HK-2 (cell line): ENCODE measurements around the gene GOLGA6A.
A peak's percentile ranks its signal among the peaks of the same experiment; 100 is the strongest.
"Not testable (repeated sequence)": the region's sequence is repeated elsewhere in the genome, so short reads cannot be mapped to it uniquely, and the experiment has no call there.

Experiments used
- DNase-seq: peaks from one replicate; pipeline ENCODE4 v3.0.0-alpha.2; 2018; ENCODE audit not compliant: unreplicated experiment

The GOLGA6A gene

DNA sequence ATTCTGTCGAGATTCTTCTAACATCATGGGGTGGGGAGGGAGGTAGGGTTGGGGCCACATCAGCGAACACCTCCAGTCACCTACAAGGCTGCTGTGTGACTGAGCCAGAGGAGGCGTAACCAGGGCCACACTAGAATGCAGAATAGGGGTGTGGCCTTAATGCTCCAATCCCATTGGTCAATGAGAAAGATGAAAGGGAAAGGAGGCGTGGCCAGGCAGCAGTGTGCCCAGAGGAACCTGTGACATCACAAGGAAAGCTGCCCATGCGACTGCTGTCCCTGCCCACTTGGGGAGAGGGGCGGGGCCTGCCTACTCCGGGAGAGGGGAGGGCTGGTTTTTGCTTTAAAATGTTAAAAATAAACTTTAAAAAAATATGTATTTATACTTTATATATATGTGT is at the start of gene GOLGA6A:
TSS of gene GOLGA6A (minus strand) at position 101 of the 400 bp plus-strand sequence. CDS start at position 60, 41 bp downstream.
- not testable (repeated sequence) for DNase-seq

- no peak for DNase-seq
These were observed 49.5 kb upstream of the GOLGA6A start for GRCh38 chr15:74131628-74132413.

- DNase-seq = no peak
These were observed 48.7 kb upstream of the GOLGA6A start for GRCh38 chr15:74130849-74131627.

- no peak for DNase-seq
These were observed 48.0 kb upstream of the GOLGA6A start, which contains the start of gene ISLR2 for GRCh38 chr15:74130155-74130848. ISLR2 (plus strand) TSS chr15:74130586; CDS start chr15:74132755, 2,169 bp downstream.

GRCh38 chr15:74129586-74130154 is 47.3 kb upstream of the GOLGA6A start:
- no peak for DNase-seq

- DNase-seq = no peak
These were observed 46.6 kb upstream of the GOLGA6A start for GRCh38 chr15:74128785-74129585.

- DNase-seq = no peak
These were observed 45.8 kb upstream of the GOLGA6A start for GRCh38 chr15:74127954-74128784.

DNA sequence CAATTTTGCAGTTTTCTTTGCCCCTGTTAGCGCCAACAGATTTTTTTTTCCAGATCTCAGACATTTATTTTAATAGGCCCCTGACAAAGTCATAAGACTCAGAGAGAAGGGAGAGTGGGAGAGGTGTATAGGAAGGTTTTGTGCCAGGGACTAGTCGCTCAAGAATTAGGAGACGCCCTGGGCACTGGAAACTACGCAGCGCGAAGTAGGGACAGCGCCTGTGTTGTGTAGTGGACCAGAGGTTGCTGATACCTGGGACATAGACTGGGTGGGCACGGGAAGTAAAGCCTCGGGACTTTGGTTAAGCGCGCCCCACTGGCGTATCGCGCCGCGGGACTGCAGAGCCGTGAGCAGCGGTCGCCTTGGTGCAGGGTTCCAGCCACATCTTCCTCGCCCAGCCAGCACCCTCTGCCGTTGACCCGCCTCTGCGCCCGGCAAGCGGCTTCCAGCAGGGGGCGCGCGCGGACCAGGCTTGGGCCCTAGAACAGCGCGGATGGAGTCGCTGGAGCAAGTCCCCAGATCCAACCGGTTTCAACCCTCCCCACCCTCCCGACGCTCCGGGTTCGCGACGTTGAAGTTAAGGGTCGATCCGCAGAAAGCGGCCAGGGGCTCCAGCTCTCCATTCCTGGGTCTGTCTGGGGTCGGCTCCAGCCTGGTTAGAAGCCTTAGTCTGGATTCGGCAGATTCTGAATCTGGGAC is 45.1 kb upstream of the GOLGA6A start:
- DNase-seq = peak; percentile 82

GRCh38 chr15:74124759-74125158 is 42.4 kb upstream of the GOLGA6A start:
- no peak for DNase-seq

DNA sequence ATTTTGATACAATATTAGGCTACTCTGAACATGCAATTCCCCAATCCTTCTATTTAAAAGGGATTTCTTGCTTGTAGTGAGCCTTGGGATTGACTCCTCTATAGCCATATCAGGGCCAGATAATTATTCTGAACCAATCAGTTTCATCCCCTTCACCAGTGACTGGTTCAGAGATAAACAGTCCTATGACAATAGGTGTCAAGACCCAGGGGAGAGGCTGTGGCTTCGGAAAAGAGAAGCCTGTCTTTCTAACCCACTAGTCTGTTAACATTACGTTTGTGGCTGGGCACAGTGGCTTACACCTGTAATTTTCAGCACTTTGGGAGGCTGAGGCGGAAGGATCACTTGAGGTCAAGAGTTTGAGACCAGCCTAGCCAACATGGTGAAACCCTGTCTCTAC is 41.8 kb upstream of the GOLGA6A start:
- no peak for DNase-seq

GRCh38 chr15:74123658-74124057 is 41.3 kb upstream of the GOLGA6A start:
- DNase-seq = no peak

GRCh38 chr15:74123131-74123429 is 40.7 kb upstream of the GOLGA6A start:
- no peak for DNase-seq

GRCh38 chr15:74122403-74123130 is 40.2 kb upstream of the GOLGA6A start:
- no peak for DNase-seq

- no peak for DNase-seq
These were observed 39.5 kb upstream of the GOLGA6A start for GRCh38 chr15:74121858-74122257.

GRCh38 chr15:74121039-74121438 is 38.7 kb upstream of the GOLGA6A start:
- DNase-seq = no peak

DNA sequence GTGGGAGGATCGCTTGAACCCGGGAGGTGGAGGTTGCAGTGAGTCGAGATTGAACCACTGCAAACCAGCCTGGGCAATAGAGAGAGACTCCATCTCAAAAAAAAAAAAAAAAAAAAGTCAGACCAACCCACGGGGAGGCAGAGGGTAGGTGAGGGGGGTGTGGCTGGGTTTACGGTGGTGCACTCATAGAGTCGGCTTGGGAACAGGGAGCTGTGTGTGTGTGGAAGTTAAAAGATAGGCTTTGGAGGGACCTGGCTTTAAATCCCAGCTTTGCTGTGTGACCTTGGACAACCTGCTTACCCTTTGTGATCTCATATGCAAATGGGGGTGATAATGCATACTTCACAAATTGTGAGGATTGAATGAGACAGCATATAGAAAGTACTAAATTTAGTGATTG is 38.1 kb upstream of the GOLGA6A start:
- no peak for DNase-seq

DNA sequence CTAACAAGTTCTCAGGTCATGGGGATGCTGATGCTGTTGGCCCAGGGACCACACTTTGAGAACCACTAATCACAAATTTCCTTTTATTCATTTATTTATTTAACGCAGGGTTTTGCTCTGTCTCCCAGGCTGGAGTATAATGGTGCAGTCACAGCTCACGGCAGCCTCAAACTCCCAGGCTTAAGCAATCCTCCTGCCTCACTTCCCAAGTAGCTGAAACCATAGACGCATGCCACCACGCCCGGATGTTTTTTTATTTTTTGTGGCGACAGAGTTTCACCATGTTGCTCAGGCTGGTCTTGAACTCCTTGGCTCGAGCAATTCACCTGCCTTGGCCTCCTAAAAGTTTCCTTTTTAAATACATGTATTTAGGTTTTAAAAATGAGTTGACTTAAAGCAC is 27.4 kb upstream of the GOLGA6A start:
- no peak for DNase-seq

DNA sequence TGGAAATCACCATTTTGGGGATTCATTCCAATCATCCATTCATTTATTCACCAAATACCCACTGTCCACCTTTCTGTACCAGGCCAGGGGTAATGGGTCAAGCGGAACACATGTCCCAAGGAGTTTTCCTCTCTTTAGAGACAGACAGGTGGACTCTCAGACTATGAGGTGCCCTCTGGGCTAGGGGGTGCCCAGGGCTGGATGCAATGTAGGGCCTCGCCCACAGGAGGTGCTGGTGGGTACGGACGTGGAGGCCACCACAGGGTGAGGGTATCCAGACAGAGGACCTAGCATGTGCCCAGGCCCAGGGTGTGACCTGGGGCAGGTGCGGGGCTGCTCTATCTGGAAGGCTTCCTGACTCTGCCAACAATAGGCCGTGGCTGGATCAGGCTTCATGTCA is 26.3 kb upstream of the GOLGA6A start:
- DNase-seq = not testable (repeated sequence)

DNA sequence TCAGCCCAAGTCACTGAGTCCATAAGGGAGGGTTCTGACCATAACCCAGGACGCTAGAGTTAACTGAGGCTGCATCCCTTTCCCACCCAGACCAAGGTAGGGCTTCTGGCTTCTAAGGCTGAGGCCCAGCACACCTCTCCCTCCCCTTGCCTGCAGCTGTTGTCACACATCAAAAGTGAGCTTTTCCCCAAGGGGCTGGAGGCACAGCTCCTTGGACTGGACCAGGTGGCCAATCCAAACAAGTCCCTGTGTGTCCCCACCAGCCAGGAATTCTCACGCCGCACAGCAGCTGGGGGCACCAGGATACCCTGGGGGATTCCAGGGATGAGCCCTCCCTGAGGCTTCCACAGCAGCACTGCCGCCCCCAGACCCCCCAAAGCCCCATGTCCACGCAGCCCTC is 25.8 kb upstream of the GOLGA6A start:
- no peak for DNase-seq
